GM21367 (cell line): ENCODE results near the gene BLVRA.

ENCODE experiments used
- ATAC-seq: cut with Tn5 transposase; IDR thresholded peaks from one replicate; pipeline ENCODE4 v1.9.1; 2021; ENCODE audit not compliant: unreplicated experiment

The BLVRA gene

DNA sequence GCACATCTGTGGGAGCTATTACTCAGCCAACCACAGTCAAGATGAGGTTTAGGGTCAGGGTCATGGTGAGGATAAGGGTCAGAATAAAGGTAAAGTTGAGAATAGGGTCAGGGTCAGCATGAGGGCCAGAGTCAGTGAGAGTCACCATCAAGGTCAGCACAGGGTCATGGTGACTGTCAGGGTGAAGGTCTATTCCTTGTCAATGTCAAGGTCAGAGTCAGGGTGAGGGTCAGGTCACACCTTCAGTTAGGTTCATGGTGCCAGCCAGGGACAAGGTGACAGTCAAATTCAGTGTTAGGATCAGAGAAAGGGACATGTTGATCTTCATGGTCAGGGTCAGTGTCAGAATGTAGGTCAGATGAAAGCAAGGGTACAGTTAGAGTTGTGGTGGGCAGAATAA lies 96.7 kb downstream of the BLVRA start:
- no peak for ATAC-seq

DNA sequence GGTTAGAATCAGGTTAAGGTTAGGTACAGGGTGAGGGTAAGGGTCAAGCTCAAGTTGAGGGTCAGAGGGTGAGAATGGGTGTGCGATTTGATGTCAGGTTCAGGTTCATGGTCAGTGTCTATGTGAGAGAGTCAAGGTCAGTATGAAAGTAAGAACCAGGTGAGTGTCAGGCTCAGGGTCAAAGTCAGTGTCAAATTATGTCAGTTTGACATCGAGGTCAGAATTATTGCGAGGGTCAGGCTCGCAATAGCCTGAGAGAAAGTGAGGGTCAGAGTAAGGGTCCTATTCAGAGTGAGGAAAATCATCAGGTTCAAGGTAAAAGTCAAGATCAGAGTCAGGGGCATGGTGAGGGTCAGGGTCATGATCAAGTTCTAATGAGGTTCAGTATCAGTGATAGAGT lies 97.8 kb downstream of the BLVRA start:
- no peak for ATAC-seq
